DOHH2 (cell line): ENCODE measurements around the gene ADAMTS13.

Experiments
- CTCF ChIP-seq: fragments of 200-600 bp; sonication (generic); IDR thresholded peaks from one replicate; pipeline ENCODE4 v1.5.1; 2014; ENCODE audit warnings: antibody characterized with exemption, mild to moderate bottlenecking, low read depth, low read length; ENCODE audit not compliant: poor library complexity, severe bottlenecking
- EZH2phosphoT487 ChIP-seq: fragments of 200-600 bp; sonication (generic); IDR thresholded peaks from 2 replicates; pipeline ENCODE4 v1.6.1; 2017; ENCODE audit warnings: borderline replicate concordance, mild to moderate bottlenecking, antibody characterized with exemption, low read length, moderate library complexity, mixed read lengths

GRCh38 chr9:133427658-133428348, 5.6 kb downstream of the ADAMTS13 start:
- TF ChIP-seq CTCF (no peak), EZH2phosphoT487 (no peak)
